Muscle layer of duodenum (tissue), 2 donors: Measurements from ENCODE around the gene FTHL17.

Experiments used
- H3K27ac ChIP-seq: one replicate; pipeline ENCODE4 v1.7.0; 2013; ENCODE audit warnings: mild to moderate bottlenecking, low read length
- H3K27me3 ChIP-seq: one replicate; pipeline ENCODE4 v1.7.0; 2013; ENCODE audit warnings: low read depth, mild to moderate bottlenecking, control low read depth, low read length
- H3K36me3 ChIP-seq, 2 donors: one replicate each; pipeline ENCODE4 v1.7.0; 2013; ENCODE audit warnings: low read length in 2 of 2, control low read depth in 1 of 2, mild to moderate bottlenecking in 1 of 2; ENCODE audit not compliant: insufficient read depth in 2 of 2, control insufficient read depth in 1 of 2
- H3K4me1 ChIP-seq, 2 donors: one replicate each; pipeline ENCODE4 v1.7.0; 2013; ENCODE audit warnings: low read length in 2 of 2, mild to moderate bottlenecking in 2 of 2, control low read depth in 1 of 2, moderate library complexity in 1 of 2; ENCODE audit not compliant: insufficient read depth in 2 of 2, control insufficient read depth in 1 of 2
- H3K4me3 ChIP-seq, 2 donors: one replicate each; pipeline ENCODE4 v1.7.0; 2013; ENCODE audit warnings: low read length in 2 of 2, low read depth in 1 of 2, mild to moderate bottlenecking in 1 of 2
- H3K9me3 ChIP-seq, 2 donors: one replicate each; pipeline ENCODE4 v1.7.0; 2013; ENCODE audit warnings: low read length in 2 of 2, control low read depth in 1 of 2, mild to moderate bottlenecking in 1 of 2; ENCODE audit not compliant: control insufficient read depth in 1 of 2
- donor health status: healthy.

Gene FTHL17

GRCh38 chrX:31091819-31092218 is 20.0 kb upstream of the FTHL17 start:
- no peaks in the 10 kb centered on the region for H3K27me3 ChIP-seq

GRCh38 chrX:31074522-31074921 is 2.7 kb upstream of the FTHL17 start:
- Histone ChIP-seq H3K4me3 (no peak overlapping the region), H3K27me3 (no peaks in the 10 kb centered on the region), H3K27ac (no peak overlapping the region), H3K36me3 (no peaks in the 10 kb centered on the region), H3K4me1 (no peaks in the 10 kb centered on the region), H3K9me3 (no peaks in the 10 kb centered on the region)

More at GRCh38 chrX:31091819-31092218, 20.0 kb upstream of the FTHL17 start:
- H3K4me1 ChIP-seq = no peaks in the 10 kb centered on the region
- no peak overlapping the region for H3K4me3 ChIP-seq
- H3K27ac ChIP-seq = no peak overlapping the region
- peaks cover 0 to 4% of the 10 kb centered on the region in 2 donors for H3K9me3 ChIP-seq
- no peaks in the 10 kb centered on the region for H3K36me3 ChIP-seq

GRCh38 chrX:31071262-31071661 is 579 bp downstream of the FTHL17 start:
- Histone ChIP-seq H3K27ac (no peak overlapping the region), H3K9me3 (no peaks in the 10 kb centered on the region), H3K4me1 (no peaks in the 10 kb centered on the region), H3K27me3 (no peaks in the 10 kb centered on the region), H3K4me3 (no peak overlapping the region), H3K36me3 (no peaks in the 10 kb centered on the region)

- Histone ChIP-seq H3K27ac (no peak overlapping the region), H3K4me1 (no peaks in the 10 kb centered on the region), H3K9me3 (no peaks in the 10 kb centered on the region), H3K27me3 (no peaks in the 10 kb centered on the region), H3K4me3 (no peak overlapping the region), H3K36me3 (no peaks in the 10 kb centered on the region)
These were observed 1.8 kb downstream of the FTHL17 start for GRCh38 chrX:31070057-31070468.

GRCh38 chrX:31063114-31063513 is 8.7 kb downstream of the FTHL17 start:
- no peaks in the 10 kb centered on the region for H3K4me1 ChIP-seq
- H3K9me3 ChIP-seq = no peaks in the 10 kb centered on the region
- no peaks in the 10 kb centered on the region for H3K36me3 ChIP-seq
- H3K27me3 ChIP-seq = no peaks in the 10 kb centered on the region
- no peak overlapping the region for H3K4me3 ChIP-seq
- no peak overlapping the region for H3K27ac ChIP-seq

DNA sequence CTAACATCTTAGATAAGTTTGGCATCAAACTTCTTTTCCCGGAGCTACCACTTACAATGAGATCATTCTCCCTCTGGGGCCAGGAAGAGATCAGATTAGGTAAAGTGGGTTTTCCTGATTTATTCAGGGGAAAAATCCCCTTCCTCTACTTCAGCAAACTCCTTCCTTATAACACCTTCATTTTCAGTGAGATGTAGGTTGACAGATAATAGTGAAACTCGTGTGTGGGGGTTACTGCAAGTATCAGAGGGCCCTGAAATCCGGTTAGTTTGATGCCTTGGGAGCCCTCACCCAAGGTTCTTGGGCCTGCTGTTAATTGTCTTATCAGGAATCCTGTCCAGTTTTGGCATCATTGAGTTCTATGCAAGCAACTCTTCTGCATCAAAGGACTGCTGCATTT is 10.8 kb downstream of the FTHL17 start:
- no peaks in the 10 kb centered on the region for H3K9me3 ChIP-seq
- H3K27me3 ChIP-seq = no peaks in the 10 kb centered on the region
- no peaks in the 10 kb centered on the region for H3K4me1 ChIP-seq
- no peaks in the 10 kb centered on the region for H3K36me3 ChIP-seq
- no peak overlapping the region for H3K27ac ChIP-seq
- H3K4me3 ChIP-seq = no peak overlapping the region

GRCh38 chrX:31060016-31060415 is 11.8 kb downstream of the FTHL17 start:
- Histone ChIP-seq H3K9me3 (no peaks in the 10 kb centered on the region), H3K27me3 (no peaks in the 10 kb centered on the region), H3K27ac (no peak overlapping the region), H3K4me3 (no peak overlapping the region), H3K36me3 (no peaks in the 10 kb centered on the region), H3K4me1 (no peaks in the 10 kb centered on the region)

DNA sequence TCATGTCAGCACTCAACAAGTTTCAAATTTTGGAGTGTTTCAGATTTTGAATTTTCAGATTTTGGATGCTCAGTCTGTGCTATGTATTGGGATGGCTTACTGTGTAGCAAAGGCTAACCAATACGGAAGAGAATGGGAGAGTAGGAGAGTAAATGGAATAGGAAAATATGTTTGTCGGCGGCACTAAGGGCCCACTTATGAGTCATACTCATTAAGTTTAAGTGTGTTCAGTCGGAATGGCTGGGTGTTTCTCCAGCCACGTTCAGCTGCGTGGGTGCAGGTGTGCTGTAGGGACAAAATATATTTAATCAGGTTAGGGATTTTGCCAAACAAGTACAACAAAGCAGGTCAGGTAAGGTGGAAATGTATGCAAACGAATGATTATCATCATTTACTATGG is 13.6 kb downstream of the FTHL17 start:
- H3K4me3 ChIP-seq = no peak overlapping the region
- H3K27ac ChIP-seq = no peak overlapping the region
- H3K4me1 ChIP-seq = no peaks in the 10 kb centered on the region
- no peaks in the 10 kb centered on the region for H3K9me3 ChIP-seq
- no peaks in the 10 kb centered on the region for H3K36me3 ChIP-seq
- no peaks in the 10 kb centered on the region for H3K27me3 ChIP-seq

DNA sequence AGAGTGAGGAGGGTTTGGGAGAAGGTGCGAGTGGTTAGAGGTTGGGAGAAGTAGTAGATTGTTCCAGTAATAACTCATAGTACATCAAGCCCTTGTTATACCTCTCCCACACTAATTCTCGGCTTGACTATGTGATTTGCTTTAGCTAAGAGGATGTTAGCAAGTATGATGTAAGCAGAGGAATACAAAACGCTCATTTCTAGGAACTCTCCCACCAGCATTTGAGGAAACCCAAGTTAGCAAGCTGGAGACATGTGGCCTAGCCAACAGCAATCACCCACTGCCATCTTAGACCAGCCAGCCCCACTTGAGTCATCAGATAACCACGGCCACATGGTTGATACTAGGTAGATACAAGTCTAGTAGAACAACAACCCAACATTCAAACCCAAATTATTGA is 14.2 kb downstream of the FTHL17 start:
- no peaks in the 10 kb centered on the region for H3K4me1 ChIP-seq
- H3K27me3 ChIP-seq = no peaks in the 10 kb centered on the region

DNA sequence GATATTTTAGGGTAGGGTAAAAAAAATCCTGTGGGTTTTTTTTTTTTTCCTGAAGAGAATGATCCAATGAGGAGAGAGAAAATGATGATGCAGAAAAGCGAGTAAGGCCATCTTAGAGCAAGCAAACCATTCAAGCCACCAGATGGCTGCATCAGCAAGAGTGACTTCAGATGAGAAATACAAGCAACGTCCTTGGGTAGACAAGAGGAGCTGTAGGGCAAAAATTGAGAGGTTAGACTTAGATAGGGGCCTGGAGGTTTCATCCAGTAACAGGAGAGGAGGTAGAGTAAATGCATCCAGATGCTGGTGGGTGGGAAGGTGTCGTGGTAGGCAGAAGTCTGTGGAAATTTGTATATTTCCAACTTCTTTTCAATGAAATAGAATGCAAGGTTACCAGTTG is 14.6 kb downstream of the FTHL17 start:
- Histone ChIP-seq H3K4me1 (no peaks in the 10 kb centered on the region), H3K36me3 (no peaks in the 10 kb centered on the region), H3K9me3 (no peaks in the 10 kb centered on the region), H3K27me3 (no peaks in the 10 kb centered on the region), H3K4me3 (no peak overlapping the region), H3K27ac (no peak overlapping the region)

More for the DNA sequence above, 14.2 kb downstream of the FTHL17 start:
- no peak overlapping the region for H3K4me3 ChIP-seq
- H3K9me3 ChIP-seq = no peaks in the 10 kb centered on the region
- no peak overlapping the region for H3K27ac ChIP-seq
- H3K36me3 ChIP-seq = no peaks in the 10 kb centered on the region

GRCh38 chrX:31053621-31054020 is 18.2 kb downstream of the FTHL17 start:
- no peaks in the 10 kb centered on the region for H3K4me1 ChIP-seq
- H3K27me3 ChIP-seq = no peaks in the 10 kb centered on the region
- no peaks in the 10 kb centered on the region for H3K9me3 ChIP-seq
- H3K36me3 ChIP-seq = no peaks in the 10 kb centered on the region
- H3K4me3 ChIP-seq = no peak overlapping the region
- no peak overlapping the region for H3K27ac ChIP-seq

DNA sequence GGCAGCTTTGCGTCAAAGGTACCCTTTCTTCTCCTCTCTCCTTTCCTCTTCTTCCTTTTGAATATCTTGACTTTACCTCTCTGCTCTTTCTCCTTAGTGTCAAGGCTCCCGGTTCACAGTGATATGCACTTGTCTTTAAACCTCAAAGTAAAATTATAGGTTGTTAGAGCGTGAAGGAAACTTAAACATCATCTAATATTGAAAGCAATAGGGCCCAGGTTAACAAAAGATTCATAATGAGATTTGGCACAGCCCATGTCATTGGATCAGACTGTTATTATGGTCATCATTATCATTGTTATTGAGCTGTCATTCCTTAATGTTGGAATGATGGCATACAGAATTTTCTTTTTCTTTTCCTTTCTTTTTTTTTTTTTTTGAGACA is 32.5 kb downstream of the FTHL17 start:
- Histone ChIP-seq H3K27me3 (no peaks in the 10 kb centered on the region), H3K27ac (no peak overlapping the region), H3K9me3 (no peaks in the 10 kb centered on the region), H3K36me3 (no peaks in the 10 kb centered on the region), H3K4me3 (no peak overlapping the region), H3K4me1 (no peaks in the 10 kb centered on the region)
